K562 (cell line): ENCODE data around the gene ST6GALNAC3.

Experiments used
- CTCF ChIP-seq, 3 experiments: IDR thresholded peaks in 2 of 3; conservative IDR thresholded peaks in 1 of 3; 2 replicates each; pipeline ENCODE4 v1.5.1; 2011 to 2012; ENCODE audit warnings: low read length in 3 of 3, mild to moderate bottlenecking in 3 of 3, control low read depth in 2 of 3, improper control_type of control experiment in 1 of 3, inconsistent platforms in 1 of 3, low read depth in 1 of 3, mixed read lengths in 1 of 3, moderate library complexity in 1 of 3; ENCODE audit not compliant: insufficient read depth in 2 of 3
- POLR2A ChIP-seq: fragments of 450-650 bp; conservative IDR thresholded peaks from 2 replicates; pipeline ENCODE4 v1.6.1; 2016
- POLR2AphosphoS5 ChIP-seq: IDR thresholded peaks from 2 replicates; pipeline ENCODE4 v1.6.1; 2011; ENCODE audit warnings: mild to moderate bottlenecking, low read depth, low read length, moderate library complexity; ENCODE audit not compliant: control insufficient read depth, insufficient read depth
- SETDB1 ChIP-seq: IDR thresholded peaks from one replicate; pipeline ENCODE4 v1.6.1; 2012; ENCODE audit warnings: low read length, control low read depth, inconsistent platforms
- SRSF3 ChIP-seq: fragments of 200-400 bp; formaldehyde crosslinking; IDR thresholded peaks from 2 replicates; pipeline ENCODE4 v1.6.1; 2016; ENCODE audit warnings: mild to moderate bottlenecking, low read length, moderate library complexity; ENCODE audit not compliant: insufficient read depth
- XRCC5 ChIP-seq: fragments of 200-400 bp; formaldehyde crosslinking; IDR thresholded peaks from 2 replicates; pipeline ENCODE4 v1.6.1; 2017; ENCODE audit warnings: low read depth, mild to moderate bottlenecking, low read length
- ZNF184 ChIP-seq: sonication (generic); formaldehyde crosslinking; IDR thresholded peaks from 2 replicates; pipeline ENCODE4 v1.5.0; 2020; ENCODE audit warnings: missing genetic modification reagents
- ZNF586 ChIP-seq: fragments of 450-650 bp; formaldehyde crosslinking; conservative IDR thresholded peaks from 2 replicates; pipeline ENCODE4 v1.4.0; 2020; ENCODE audit warnings: mild to moderate bottlenecking, moderate library complexity
- ZNF639 ChIP-seq, 2 experiments: fragments of 200-800 bp in 1 of 2; sonication (Bioruptor generic) in 1 of 2; sonication (generic) in 1 of 2; formaldehyde crosslinking in 1 of 2; IDR thresholded peaks in 1 of 2; conservative IDR thresholded peaks in 1 of 2; 2 replicates each; pipeline versions ENCODE4 v1.5.0 to v1.6.1; 2016 to 2020; ENCODE audit warnings: missing compliant biosample characterization in 1 of 2, missing genetic modification characterization in 1 of 2, missing genetic modification reagents in 1 of 2

GRCh38 chr1:76124196-76124595 is 49.6 kb downstream of the ST6GALNAC3 start:
- no peak for TF ChIP-seq ZNF639 (CRISPR knock-in tag; conservative IDR thresholded peaks at IDR 0.05 in 1 of 2, IDR thresholded peaks at IDR 0.05 in 1 of 2)
- no peak for TF ChIP-seq POLR2AphosphoS5
- TF ChIP-seq POLR2A: no peak
- TF ChIP-seq ZNF586 (CRISPR knock-in tag): no peak
- TF ChIP-seq ZNF184 (CRISPR knock-in tag): no peak
- no peak for TF ChIP-seq XRCC5
- no peak for TF ChIP-seq SRSF3
- no peak for TF ChIP-seq CTCF (IDR thresholded peaks at IDR 0.05 in 2 of 3, conservative IDR thresholded peaks at IDR 0.05 in 1 of 3; ENCODE audit: insufficient read depth in 2 of 3, low read depth in 1 of 3, low read length in 3 of 3)
- TF ChIP-seq SETDB1: no peak
